Subcutaneous adipose tissue (tissue), 4 donors: ENCODE results near the gene FZR1. TPM values are rescaled to one million over a fixed set of nuclear protein-coding genes. Genes with fewer than 3 reads are reported as not detected.

Experiments
- total RNA-seq, 4 donors: library from RNA; depleted of rRNA; stranded (reverse); fragments of >200 nt; gene quantifications; one replicate each; pipeline ENCODE4 v1.1.0, GENCODE V29; 2016
- TF ChIP-seq, protein P1 (sequence below): fragments of 450-650 bp; IDR thresholded peaks from one replicate; pipeline ENCODE4 v1.5.1; 2016; ENCODE audit warnings: low read depth, mild to moderate bottlenecking, control low read depth, antibody characterized with exemption, moderate library complexity

Gene FZR1
- total RNA-seq, 4 donors from 2014 or later = 8.2 to 28.3 (median 13.0) TPM

GRCh38 chr19:3549816-3550215 is 43.7 kb downstream of the FZR1 start:
- TF ChIP-seq, protein P1, sequence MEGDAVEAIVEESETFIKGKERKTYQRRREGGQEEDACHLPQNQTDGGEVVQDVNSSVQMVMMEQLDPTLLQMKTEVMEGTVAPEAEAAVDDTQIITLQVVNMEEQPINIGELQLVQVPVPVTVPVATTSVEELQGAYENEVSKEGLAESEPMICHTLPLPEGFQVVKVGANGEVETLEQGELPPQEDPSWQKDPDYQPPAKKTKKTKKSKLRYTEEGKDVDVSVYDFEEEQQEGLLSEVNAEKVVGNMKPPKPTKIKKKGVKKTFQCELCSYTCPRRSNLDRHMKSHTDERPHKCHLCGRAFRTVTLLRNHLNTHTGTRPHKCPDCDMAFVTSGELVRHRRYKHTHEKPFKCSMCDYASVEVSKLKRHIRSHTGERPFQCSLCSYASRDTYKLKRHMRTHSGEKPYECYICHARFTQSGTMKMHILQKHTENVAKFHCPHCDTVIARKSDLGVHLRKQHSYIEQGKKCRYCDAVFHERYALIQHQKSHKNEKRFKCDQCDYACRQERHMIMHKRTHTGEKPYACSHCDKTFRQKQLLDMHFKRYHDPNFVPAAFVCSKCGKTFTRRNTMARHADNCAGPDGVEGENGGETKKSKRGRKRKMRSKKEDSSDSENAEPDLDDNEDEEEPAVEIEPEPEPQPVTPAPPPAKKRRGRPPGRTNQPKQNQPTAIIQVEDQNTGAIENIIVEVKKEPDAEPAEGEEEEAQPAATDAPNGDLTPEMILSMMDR = no peak

DNA sequence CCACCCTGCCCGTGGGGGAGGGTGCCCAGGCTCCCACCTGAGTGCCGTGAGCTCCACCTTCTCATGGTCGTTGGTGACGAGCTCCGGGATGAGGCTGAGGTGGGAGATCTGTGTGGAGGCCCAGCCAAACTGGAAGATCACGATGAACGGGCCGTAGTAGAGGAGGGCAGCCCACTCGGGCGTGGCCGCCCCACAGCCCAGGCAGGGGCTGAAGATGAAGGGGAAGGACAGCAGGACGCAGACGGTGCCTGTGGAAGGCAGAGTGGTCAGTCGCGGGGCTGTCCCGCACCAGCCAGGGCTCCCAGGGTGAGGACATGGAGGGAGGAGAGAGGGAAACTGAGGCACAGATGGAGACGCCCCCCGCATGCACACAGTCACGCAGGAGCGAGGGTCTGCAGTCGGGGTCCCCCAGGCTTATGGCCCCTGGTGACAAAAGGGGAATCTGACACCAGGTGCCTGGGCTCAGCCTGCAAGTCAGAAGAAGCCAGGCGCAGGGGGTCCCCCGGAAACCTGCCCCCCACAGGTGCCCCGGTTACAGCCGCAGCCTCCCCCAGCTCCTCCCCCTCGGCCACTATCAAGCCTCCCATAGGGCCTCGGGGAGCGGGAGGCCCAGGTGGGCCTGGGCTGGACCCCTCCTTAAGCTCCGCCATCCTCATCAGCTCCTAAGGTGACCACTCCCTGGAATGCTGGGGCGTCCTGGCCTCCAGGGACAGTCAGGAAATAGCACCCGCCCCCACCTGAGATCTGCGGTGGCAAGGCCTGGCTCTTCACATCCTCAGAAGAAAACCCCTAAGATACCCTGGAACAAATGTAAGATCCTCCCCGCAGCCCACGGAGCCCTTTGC is 45.1 kb downstream of the FZR1 start:
- TF ChIP-seq, protein P1 = no peak

DNA sequence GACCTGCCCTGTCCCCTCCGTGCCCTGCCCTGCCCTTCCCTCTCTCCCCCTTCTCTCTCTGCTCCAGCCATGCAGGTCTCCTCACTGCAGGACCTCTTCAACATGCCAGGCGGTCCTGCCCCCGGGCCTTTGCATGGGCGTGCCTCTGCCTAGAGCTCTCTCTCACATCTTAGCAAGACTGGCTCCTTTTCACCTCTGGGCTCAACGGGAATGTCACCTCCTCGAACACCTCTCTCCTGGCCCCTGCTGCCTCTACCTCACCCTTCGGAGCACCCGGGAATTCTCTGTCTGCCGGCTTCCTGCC is 45.6 kb downstream of the FZR1 start:
- TF ChIP-seq, protein P1 = no peak

- TF ChIP-seq, protein P1 = no peak
These were observed 48.4 kb downstream of the FZR1 start for GRCh38 chr19:3554254-3555083.

- TF ChIP-seq, protein P1 = no peak
These were observed 49.7 kb downstream of the FZR1 start for GRCh38 chr19:3555653-3556422.

GRCh38 chr19:3556423-3556977 is 50.4 kb downstream of the FZR1 start:
- TF ChIP-seq, protein P1 = no peak
